Measurements from ENCODE around the gene ING3. TPM values are rescaled to one million over a fixed set of nuclear protein-coding genes. Genes with fewer than 3 reads are reported as not detected.

ING3 gene
- total and polyA plus RNA-seq, 2 of the 8 experiments (the other 6 are each of a cell fraction or from before 2014, with no cell fraction given) = 6.0 to 17.7 TPM

DNA sequence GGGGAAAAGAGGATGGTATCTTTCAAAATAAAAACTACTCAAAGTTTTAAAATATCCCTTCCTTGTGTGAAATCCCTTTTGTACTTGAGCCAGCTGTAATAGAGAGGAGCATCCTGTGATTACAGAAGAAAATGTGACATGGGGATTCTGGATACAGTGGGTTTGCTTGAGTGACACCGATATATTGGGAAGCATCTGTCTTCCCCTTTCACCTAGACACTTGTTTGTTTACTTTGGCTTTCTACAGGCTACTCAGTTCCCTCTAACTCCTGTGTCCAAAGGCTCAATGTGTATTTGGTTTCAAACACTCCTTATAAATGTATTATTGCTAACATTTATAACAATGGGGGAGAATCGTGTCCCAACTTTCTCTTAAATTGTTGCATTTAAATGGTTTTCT lies 62.3 kb downstream of the ING3 start:
- ChIA-PET CTCF (ENCODE audit: partially characterized antibody) (no interaction called here), POLR2A (ENCODE audit: partially characterized antibody) (no interaction called here)
- H4K8ac ChIP-seq (ENCODE audit: extremely low read depth, insufficient read depth, low read length) = no peak overlapping the region
- H2BK15ac ChIP-seq (ENCODE audit: low read length) = no peak overlapping the region
- no peak for TF ChIP-seq SIN3A (conservative IDR thresholded peaks at IDR 0.05 in 1 of 2, IDR thresholded peaks at IDR 0.05 in 1 of 2; ENCODE audit: low read depth in 1 of 2, low read length in 2 of 2)
- no peak for TF ChIP-seq MAX (IDR thresholded peaks at IDR 0.05)
- no peak for TF ChIP-seq SP4 (IDR thresholded peaks at IDR 0.05; ENCODE audit: low read length)
- TF ChIP-seq CBX8 (IDR thresholded peaks at IDR 0.05; ENCODE audit: borderline replicate concordance, low read depth, low read length) = no peak
- no peak for TF ChIP-seq PHF8 (conservative IDR thresholded peaks at IDR 0.05; ENCODE audit: low read depth, low read length)
- TF ChIP-seq EZH2 (IDR thresholded peaks at IDR 0.05; ENCODE audit: low read depth, low read length, severe bottlenecking) = no peak
- no peak for TF ChIP-seq TAF7 (optimal IDR thresholded peaks at IDR 0.05; ENCODE audit: borderline replicate concordance, low read depth, low read length)
- TF ChIP-seq CTBP2 (IDR thresholded peaks at IDR 0.05; ENCODE audit: borderline replicate concordance, insufficient read depth, insufficient read length, low read length) = no peak
- TF ChIP-seq RNF2 (IDR thresholded peaks at IDR 0.05; ENCODE audit: borderline replicate concordance, low read depth, low read length, missing control alignments, poor library complexity, severe bottlenecking) = no peak
- no peak for TF ChIP-seq TAF1 (IDR thresholded peaks at IDR 0.05; ENCODE audit: low read depth, low read length)
- TF ChIP-seq BACH1 (IDR thresholded peaks at IDR 0.05; ENCODE audit: low read length) = no peak
- TF ChIP-seq JUND (IDR thresholded peaks at IDR 0.05; ENCODE audit: low read length) = no peak
- TF ChIP-seq RAD21 (IDR thresholded peaks at IDR 0.05 in 1 of 2, conservative IDR thresholded peaks at IDR 0.05 in 1 of 2; ENCODE audit: low read depth in 2 of 2, low read length in 2 of 2) = no peak
- TF ChIP-seq KDM5A (IDR thresholded peaks at IDR 0.05; ENCODE audit: low read length) = no peak
- H3K4me1 ChIP-seq (replicated peaks in 1 of 4; ENCODE audit: control insufficient read depth in 3 of 4, insufficient read depth in 4 of 4, low read length in 3 of 4) = no peaks in the 10 kb centered on the region
- 95% methylated on average over 2 of the region's 2 CpGs; no CpG with 5 or more reads in 1 of the 2 experiments for WGBS, 2 experiments (ENCODE audit: extremely low coverage in 1 of 2, insufficient coverage in 1 of 2, insufficient read length in 1 of 2, insufficient replicate concordance in 2 of 2, low coverage in 1 of 2, low lambda C conversion rate in 2 of 2, missing lambda C conversion rate in 1 of 2)
- no peak overlapping the region for H4K5ac ChIP-seq (ENCODE audit: insufficient read length, low read depth, low read length)
- no peak overlapping the region for H2BK12ac ChIP-seq (ENCODE audit: low read depth, low read length)
- H2BK5ac ChIP-seq (ENCODE audit: low read depth, low read length) = no peak overlapping the region
- no peaks in the 10 kb centered on the region for H3K23me2 ChIP-seq (ENCODE audit: low read depth, low read length)
- no peaks in the 10 kb centered on the region for H4K20me1 ChIP-seq (replicated peaks in 1 of 2; ENCODE audit: control insufficient read depth in 1 of 2, insufficient read depth in 2 of 2, low read length in 2 of 2)
- no peak overlapping the region for H2AK5ac ChIP-seq (ENCODE audit: low read depth, low read length)
- H3K79me2 ChIP-seq (ENCODE audit: control insufficient read depth in 1 of 2, insufficient read depth in 2 of 2, low read length in 2 of 2) = no peaks in the 10 kb centered on the region
- H3K27me3 ChIP-seq (replicated peaks in 1 of 4; ENCODE audit: control insufficient read depth in 3 of 4, extremely low read depth in 1 of 4, insufficient read depth in 3 of 4, low read length in 3 of 4) = no peaks in the 10 kb centered on the region
- H3K18ac ChIP-seq (ENCODE audit: extremely low read depth, low read length) = no peak overlapping the region
- H2BK120ac ChIP-seq (replicated peaks; ENCODE audit: low read depth, low read length) = no peak overlapping the region
- H3K4me3 ChIP-seq (ENCODE audit: extremely low read depth in 1 of 4, insufficient read depth in 2 of 4, low read depth in 3 of 4, low read length in 4 of 4) = no peak overlapping the region
- no peak overlapping the region for H3K9ac ChIP-seq (replicated peaks in 1 of 4; ENCODE audit: extremely low read depth in 1 of 4, low read depth in 3 of 4, low read length in 3 of 4)
- H3K36me3 ChIP-seq (ENCODE audit: control insufficient read depth in 2 of 4, insufficient read depth in 4 of 4, low read length in 3 of 4) = no peaks in the 10 kb centered on the region
- FAIRE-seq = no peak
- no peaks in the 10 kb centered on the region for H3K79me1 ChIP-seq (ENCODE audit: low read depth, low read length)
- no peak overlapping the region for H3K4me2 ChIP-seq (ENCODE audit: insufficient read depth in 1 of 2, low read depth in 2 of 2, low read length in 2 of 2)
- H3K14ac ChIP-seq (ENCODE audit: insufficient read length) = no peak overlapping the region
- H3K4ac ChIP-seq (replicated peaks; ENCODE audit: insufficient read length, low read depth, low read length) = no peak overlapping the region
- H2BK20ac ChIP-seq (ENCODE audit: low read length) = no peak overlapping the region
- DNase-seq (ENCODE audit: low read depth in 1 of 2, low spot score in 2 of 2) = no peak
- no peak overlapping the region for H2AFZ ChIP-seq (ENCODE audit: low read length)
- no peak overlapping the region for H3K56ac ChIP-seq (replicated peaks; ENCODE audit: insufficient read length, low read depth, low read length)
- no peak overlapping the region for H3K23ac ChIP-seq (ENCODE audit: insufficient read length)
- H3K9me3 ChIP-seq (ENCODE audit: insufficient read depth in 2 of 2, low read depth in 1 of 2, low read length in 1 of 2) = no peaks in the 10 kb centered on the region
- H4K91ac ChIP-seq (replicated peaks; ENCODE audit: insufficient read length, low read length) = no peak overlapping the region
- no peak overlapping the region for H3K27ac ChIP-seq (ENCODE audit: low read depth, low read length)
